Measurements from ENCODE around the gene SLC18A3. TPM values are rescaled to one million over a fixed set of nuclear protein-coding genes. Genes with fewer than 3 reads are reported as not detected.

The SLC18A3 gene
- total RNA-seq, 1 experiment from 2014 or later, result not detected

DNA sequence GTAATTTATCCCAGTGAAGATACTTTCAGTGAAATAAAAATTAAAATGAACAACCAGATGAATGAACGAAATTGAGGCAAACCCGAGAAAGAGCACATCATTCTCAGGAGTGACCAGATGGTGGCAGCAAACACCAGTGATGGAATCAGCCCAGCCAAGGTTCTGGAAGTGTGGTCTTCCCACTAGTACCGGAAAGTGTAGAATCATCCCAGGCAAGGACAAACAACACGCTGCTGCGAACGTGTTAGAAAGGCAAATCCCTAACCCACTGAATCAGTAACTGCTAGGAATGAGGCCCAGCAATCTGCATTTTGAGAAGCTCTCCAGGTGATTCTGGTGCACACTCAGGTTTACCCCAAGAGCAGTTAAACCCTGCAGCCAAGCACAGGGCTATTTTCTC is 15.5 kb upstream of the SLC18A3 start:
- Histone ChIP-seq H3K27ac (ENCODE audit: insufficient read length, low read depth, low read length) (no peak overlapping the region), H3K23me2 (ENCODE audit: insufficient read length, low read depth, low read length, poor library complexity, severe bottlenecking) (no peaks in the 10 kb centered on the region), H3T11ph (ENCODE audit: low read length) (no peak overlapping the region), H2BK5ac (ENCODE audit: insufficient read length, low read length) (no peak overlapping the region), H2AFZ (ENCODE audit: low read length) (no peak overlapping the region), H2BK12ac (ENCODE audit: insufficient read length, low read depth, low read length) (no peak overlapping the region), H3K4me1 (ENCODE audit: insufficient read depth, low read length) (no peaks in the 10 kb centered on the region), H3K23ac (ENCODE audit: insufficient read length, low read depth, low read length) (no peak overlapping the region), H3K14ac (ENCODE audit: insufficient read depth, low read length) (no peak overlapping the region), H4K8ac (replicated peaks; ENCODE audit: insufficient read length, low read depth, low read length) (no peak overlapping the region), H3K4me2 (ENCODE audit: insufficient read depth, insufficient read length, low read length) (no peak overlapping the region), H4K91ac (ENCODE audit: insufficient read length, low read depth, low read length) (no peak overlapping the region), H4K5ac (ENCODE audit: insufficient read length, low read depth, low read length) (no peak overlapping the region), H3K79me2 (ENCODE audit: insufficient read depth, low read length) (no peaks in the 10 kb centered on the region), H2BK120ac (ENCODE audit: low read depth, low read length, poor library complexity, severe bottlenecking) (no peak overlapping the region), H3K9me3 (ENCODE audit: control insufficient read depth, low read depth, low read length) (no peaks in the 10 kb centered on the region), H2BK15ac (ENCODE audit: low read depth, low read length) (no peak overlapping the region), H3K27me3 (ENCODE audit: insufficient read depth, low read length) (no peaks in the 10 kb centered on the region), H4K20me1 (ENCODE audit: control insufficient read depth, insufficient read depth, insufficient read length) (no peaks in the 10 kb centered on the region), H3K4ac (ENCODE audit: low read depth, low read length) (no peak overlapping the region), H3K9ac (ENCODE audit: extremely low read depth, insufficient read length, low read length) (no peak overlapping the region), H3K56ac (ENCODE audit: insufficient read length, low read depth, low read length) (no peak overlapping the region), H3K18ac (ENCODE audit: insufficient read length, low read depth, low read length) (no peak overlapping the region), H3K79me1 (ENCODE audit: insufficient read depth, low read depth, low read length, poor library complexity, severe bottlenecking) (no peaks in the 10 kb centered on the region), H2BK20ac (ENCODE audit: low read depth, low read length, poor library complexity, severe bottlenecking) (no peak overlapping the region), H2AK5ac (ENCODE audit: insufficient read length, low read length) (no peak overlapping the region)
- no CpG with 5 or more reads among the region's 6 CpGs for WGBS (ENCODE audit: extremely low coverage, insufficient read length, low lambda C conversion rate)
- Mint-ChIP-seq H3K4me1 (peaks cover 13% of the 10 kb centered on the region in 2 experiments), H3K27ac (no peak overlapping the region), H3K9me3 (no peaks in the 10 kb centered on the region), H3K4me3 (no peak overlapping the region), H3K27me3 (ENCODE audit: low read depth) (peaks cover 31% of the 10 kb centered on the region), H3K36me3 (ENCODE audit: insufficient read depth in 1 of 3, low read depth in 3 of 3) (no peaks in the 10 kb centered on the region)
- TF ChIP-seq, protein P1, sequence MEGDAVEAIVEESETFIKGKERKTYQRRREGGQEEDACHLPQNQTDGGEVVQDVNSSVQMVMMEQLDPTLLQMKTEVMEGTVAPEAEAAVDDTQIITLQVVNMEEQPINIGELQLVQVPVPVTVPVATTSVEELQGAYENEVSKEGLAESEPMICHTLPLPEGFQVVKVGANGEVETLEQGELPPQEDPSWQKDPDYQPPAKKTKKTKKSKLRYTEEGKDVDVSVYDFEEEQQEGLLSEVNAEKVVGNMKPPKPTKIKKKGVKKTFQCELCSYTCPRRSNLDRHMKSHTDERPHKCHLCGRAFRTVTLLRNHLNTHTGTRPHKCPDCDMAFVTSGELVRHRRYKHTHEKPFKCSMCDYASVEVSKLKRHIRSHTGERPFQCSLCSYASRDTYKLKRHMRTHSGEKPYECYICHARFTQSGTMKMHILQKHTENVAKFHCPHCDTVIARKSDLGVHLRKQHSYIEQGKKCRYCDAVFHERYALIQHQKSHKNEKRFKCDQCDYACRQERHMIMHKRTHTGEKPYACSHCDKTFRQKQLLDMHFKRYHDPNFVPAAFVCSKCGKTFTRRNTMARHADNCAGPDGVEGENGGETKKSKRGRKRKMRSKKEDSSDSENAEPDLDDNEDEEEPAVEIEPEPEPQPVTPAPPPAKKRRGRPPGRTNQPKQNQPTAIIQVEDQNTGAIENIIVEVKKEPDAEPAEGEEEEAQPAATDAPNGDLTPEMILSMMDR (conservative IDR thresholded peaks at IDR 0.05), result peak; percentile 87
- peak; percentile 66 for DNase-seq

Data from H9 (cell line).